DND-41 (cell line): ENCODE measurements around the gene PSME2.

Experiments used
- ATAC-seq: fragments of 200-7000 bp; cut with Tn5 transposase; 3 replicates; pipeline ENCODE4 v1.9.1; 2021; ENCODE audit warnings: low read depth; ENCODE audit not compliant: insufficient read depth
- DNase-seq: peaks from one replicate; pipeline ENCODE4 v3.0.0-alpha.2; 2020
- H2AFZ ChIP-seq: 2 replicates; pipeline ENCODE4 v1.6.0; 2012; ENCODE audit warnings: low read depth, low read length
- H3K27ac ChIP-seq: 2 replicates; pipeline ENCODE4 v1.5.1; 2012; ENCODE audit warnings: low read length, inconsistent platforms
- H3K27me3 ChIP-seq: fragments of 200-600 bp; sonication (generic); 2 replicates; pipeline ENCODE4 v1.6.0; 2012; ENCODE audit warnings: low read length, mild to moderate bottlenecking, inconsistent platforms; ENCODE audit not compliant: insufficient read depth, poor library complexity
- H3K36me3 ChIP-seq: 2 replicates; pipeline ENCODE4 v1.5.1; 2012; ENCODE audit warnings: low read length, inconsistent platforms; ENCODE audit not compliant: insufficient read depth
- H3K4me1 ChIP-seq: 2 replicates; pipeline ENCODE4 v1.5.1; 2012; ENCODE audit warnings: mild to moderate bottlenecking, low read length; ENCODE audit not compliant: insufficient read depth
- H3K4me2 ChIP-seq: 2 replicates; pipeline ENCODE4 v1.6.0; 2012; ENCODE audit warnings: mild to moderate bottlenecking, moderate library complexity, low read length, inconsistent platforms; ENCODE audit not compliant: insufficient read depth
- H3K4me3 ChIP-seq, 2 experiments: fragments of 200-600 bp in 1 of 2; shearing (Covaris generic) in 1 of 2; 2 replicates each; pipeline ENCODE4 v1.5.1; 2012 to 2016; ENCODE audit warnings: inconsistent platforms in 2 of 2, low read length in 2 of 2, mild to moderate bottlenecking in 2 of 2, low read depth in 1 of 2, moderate library complexity in 1 of 2
- H3K79me2 ChIP-seq: 2 replicates; pipeline ENCODE4 v1.6.0; 2012; ENCODE audit warnings: low read length, inconsistent platforms; ENCODE audit not compliant: insufficient read depth
- H3K9ac ChIP-seq: 2 replicates; pipeline ENCODE4 v1.6.0; 2012; ENCODE audit warnings: low read depth, mild to moderate bottlenecking, inconsistent platforms, low read length, moderate library complexity
- H3K9me3 ChIP-seq: 2 replicates; pipeline ENCODE4 v1.5.1; 2012; ENCODE audit warnings: low read length, moderate library complexity, mild to moderate bottlenecking, inconsistent platforms; ENCODE audit not compliant: insufficient read depth, severe bottlenecking
- H4K20me1 ChIP-seq: 2 replicates; pipeline ENCODE4 v1.6.0; 2012; ENCODE audit warnings: low read length; ENCODE audit not compliant: insufficient read depth
- CTCF ChIP-seq: IDR thresholded peaks from 2 replicates; pipeline ENCODE4 v1.5.1; 2012; ENCODE audit warnings: borderline replicate concordance, low read length, moderate library complexity, mild to moderate bottlenecking; ENCODE audit not compliant: poor library complexity, severe bottlenecking; ENCODE audit errors: extremely low read depth
- EZH2 ChIP-seq: IDR thresholded peaks from 3 replicates; pipeline ENCODE4 v1.6.1; 2012; ENCODE audit warnings: borderline replicate concordance, low read depth, mild to moderate bottlenecking, moderate library complexity, low read length, inconsistent platforms; ENCODE audit not compliant: severe bottlenecking

Gene PSME2

DNA sequence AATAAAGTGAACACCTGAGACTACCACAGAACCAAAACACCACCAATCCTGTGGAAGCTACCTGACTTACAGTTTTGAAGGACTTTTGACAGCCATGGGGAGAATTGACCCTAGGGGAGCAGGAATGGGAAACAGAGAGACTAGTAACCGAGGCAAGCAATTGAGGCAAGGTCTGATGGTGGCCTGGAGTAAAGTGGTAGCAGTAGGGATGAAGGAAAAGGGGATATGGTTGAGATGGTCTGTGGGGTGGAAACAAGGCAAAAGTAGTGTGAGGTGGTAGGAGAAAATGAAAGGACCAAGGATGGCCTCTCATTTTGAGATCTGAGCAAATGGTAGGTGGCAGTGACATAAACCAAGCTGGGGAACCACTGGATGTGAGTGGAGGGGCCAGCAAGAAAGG is 10.4 kb upstream of the PSME2 start:
- Histone ChIP-seq H2AFZ (no peak overlapping the region), H3K9me3 (no peaks in the 10 kb centered on the region), H3K4me3 (no peak overlapping the region), H4K20me1 (no peaks in the 10 kb centered on the region), H3K9ac (no peak overlapping the region), H3K79me2 (peaks cover 3% of the 10 kb centered on the region), H3K4me1 (peaks cover 15% of the 10 kb centered on the region), H3K27ac (no peak overlapping the region), H3K27me3 (no peaks in the 10 kb centered on the region), H3K36me3 (peaks cover 69% of the 10 kb centered on the region), H3K4me2 (no peak overlapping the region)
- ATAC-seq (no peak), DNase-seq (no peak)
- TF ChIP-seq EZH2, result no peak

DNA sequence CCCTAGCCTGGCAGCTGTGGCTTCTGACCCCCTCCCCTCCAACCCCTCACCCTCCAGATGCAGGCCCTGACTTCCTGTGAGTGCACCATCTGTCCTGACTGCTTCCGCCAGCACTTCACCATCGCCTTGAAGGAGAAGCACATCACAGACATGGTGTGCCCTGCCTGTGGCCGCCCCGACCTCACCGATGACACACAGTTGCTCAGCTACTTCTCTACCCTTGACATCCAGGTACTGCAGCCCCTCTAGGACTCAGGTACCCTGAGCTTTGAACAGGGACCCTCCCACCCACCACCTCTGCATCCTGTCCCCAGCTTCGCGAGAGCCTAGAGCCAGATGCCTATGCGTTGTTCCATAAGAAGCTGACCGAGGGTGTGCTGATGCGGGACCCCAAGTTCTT is 8.7 kb upstream of the PSME2 start:
- no peaks in the 10 kb centered on the region for H3K27me3 ChIP-seq
- H3K4me2 ChIP-seq, result no peak overlapping the region
- H3K4me3 ChIP-seq, result no peak overlapping the region
- H3K4me1 ChIP-seq, result peaks cover under 1% of the 10 kb centered on the region; the same call in 1 of the 2 replicates
- H2AFZ ChIP-seq, result no peak overlapping the region
- no peaks in the 10 kb centered on the region for H3K9me3 ChIP-seq
- H3K79me2 ChIP-seq, result no peaks in the 10 kb centered on the region; the same call in 1 of the 2 replicates
- H4K20me1 ChIP-seq, result peaks cover 4% of the 10 kb centered on the region; the same call in 1 of the 2 replicates
- ATAC-seq (no peak), DNase-seq (no peak)
- no peak overlapping the region for H3K27ac ChIP-seq
- no peak for TF ChIP-seq CTCF
- no peak for TF ChIP-seq EZH2
- peaks cover 78% of the 10 kb centered on the region for H3K36me3 ChIP-seq
- no peak overlapping the region for H3K9ac ChIP-seq

DNA sequence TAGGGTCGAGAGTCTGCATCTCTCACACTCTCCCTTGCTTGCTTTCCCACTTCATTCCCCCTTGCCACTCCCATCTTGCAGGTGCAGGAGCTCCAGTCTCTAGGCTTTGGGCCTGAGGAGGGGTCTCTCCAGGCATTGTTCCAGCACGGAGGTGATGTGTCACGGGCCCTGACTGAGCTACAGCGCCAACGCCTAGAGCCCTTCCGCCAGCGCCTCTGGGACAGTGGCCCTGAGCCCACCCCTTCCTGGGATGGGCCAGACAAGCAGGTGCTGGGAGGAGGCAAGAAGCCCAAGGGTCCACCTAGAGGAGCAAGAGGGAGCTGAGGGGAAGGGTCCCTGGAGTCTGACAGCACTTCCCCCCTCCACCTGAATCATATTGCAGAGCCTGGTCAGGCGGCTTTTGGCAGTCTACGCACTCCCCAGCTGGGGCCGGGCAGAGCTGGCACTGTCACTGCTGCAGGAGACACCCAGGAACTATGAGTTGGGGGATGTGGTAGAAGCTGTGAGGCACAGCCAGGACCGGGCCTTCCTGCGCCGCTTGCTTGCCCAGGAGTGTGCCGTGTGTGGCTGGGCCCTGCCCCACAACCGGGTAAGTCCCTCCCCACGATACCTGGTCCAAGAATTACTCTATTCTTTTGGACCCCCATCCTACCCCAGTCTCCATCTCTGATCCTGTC is 5.1 kb upstream of the PSME2 start:
- H4K20me1 ChIP-seq, result peaks cover 23% of the 10 kb centered on the region
- TF ChIP-seq EZH2, result no peak
- TF ChIP-seq CTCF, result no peak
- peaks cover 75% of the 10 kb centered on the region for H3K36me3 ChIP-seq
- no peak overlapping the region for H3K4me2 ChIP-seq
- no peak overlapping the region for H3K27ac ChIP-seq
- no peak for DNase-seq
- no peaks in the 10 kb centered on the region for H3K27me3 ChIP-seq
- H2AFZ ChIP-seq, result no peak overlapping the region
- no peak for ATAC-seq
- H3K9ac ChIP-seq, result no peak overlapping the region
- H3K4me1 ChIP-seq, result peaks cover 24% of the 10 kb centered on the region
- peaks cover 26% of the 10 kb centered on the region for H3K79me2 ChIP-seq
- H3K4me3 ChIP-seq, result no peak overlapping the region
- no peaks in the 10 kb centered on the region for H3K9me3 ChIP-seq

DNA sequence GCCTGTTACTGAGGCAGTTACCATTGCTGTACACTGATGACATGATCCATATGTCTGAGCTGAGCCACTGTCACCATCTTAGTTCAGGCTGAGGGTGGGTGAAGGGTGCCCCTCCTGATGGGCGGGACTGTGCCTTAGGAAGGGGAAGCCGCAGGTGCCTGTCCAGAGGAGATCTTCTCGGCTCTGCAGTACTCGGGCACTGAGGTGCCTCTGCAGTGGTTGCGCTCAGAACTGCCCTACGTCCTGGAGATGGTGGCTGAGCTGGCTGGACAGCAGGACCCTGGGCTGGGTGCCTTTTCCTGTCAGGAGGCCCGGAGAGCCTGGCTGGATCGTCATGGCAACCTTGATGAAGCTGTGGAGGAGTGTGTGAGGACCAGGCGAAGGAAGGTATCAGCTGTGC is 4.6 kb upstream of the PSME2 start:
- H4K20me1 ChIP-seq, result peaks cover 23% of the 10 kb centered on the region
- H3K4me2 ChIP-seq, result no peak overlapping the region
- peaks cover 30% of the 10 kb centered on the region for H3K79me2 ChIP-seq
- peaks cover 71% of the 10 kb centered on the region for H3K36me3 ChIP-seq
- H3K4me3 ChIP-seq, result no peak overlapping the region
- no peak overlapping the region for H3K9ac ChIP-seq
- H3K27me3 ChIP-seq, result no peaks in the 10 kb centered on the region
- peaks cover 26% of the 10 kb centered on the region for H3K4me1 ChIP-seq
- H3K9me3 ChIP-seq, result no peaks in the 10 kb centered on the region
- ATAC-seq (no peak), DNase-seq (no peak)
- H2AFZ ChIP-seq, result no peak overlapping the region
- no peak overlapping the region for H3K27ac ChIP-seq
- TF ChIP-seq CTCF (no peak), EZH2 (no peak)
